PC-9 (cell line): Measurements from ENCODE around the gene ALDH9A1. TPM values are rescaled to one million over a fixed set of nuclear protein-coding genes. Genes with fewer than 3 reads are reported as not detected.

Source experiments
- BruUV-seq: library from RNA; stranded (reverse); fragments of 400-500 nt; replicated peaks from 2 replicates; lab custom pipeline; 2021; lab: Mats Ljungman, UMichigan
- CTCF ChIA-PET: fragments of 300-600 bp; sonication (Branson Sonifier 250); formaldehyde crosslinking; loops from one replicate; lab custom pipeline; 2022; ENCODE audit warnings: antibody characterized with exemption; lab: Charles Lee
- POLR2A ChIA-PET: fragments of 300-600 bp; sonication (Branson Sonifier 250); formaldehyde crosslinking; loops from one replicate; lab custom pipeline; 2022; ENCODE audit warnings: antibody characterized with exemption; ENCODE audit not compliant: unreplicated experiment; lab: Charles Lee
- DNase-seq, 2 experiments: peaks; one replicate each; pipeline versions ENCODE4 v3.0.0 to v3.0.0-alpha.2; 2015 to 2022; ENCODE audit warnings: mixed read lengths in 1 of 2
- H2AFZ ChIP-seq: fragments of 200-600 bp; sonication (generic); 2 replicates; pipeline ENCODE4 v1.8.1; 2017; ENCODE audit warnings: antibody characterized with exemption
- H3F3A ChIP-seq: fragments of 200-600 bp; sonication (generic); 2 replicates; pipeline ENCODE4 v1.8.1; 2017; ENCODE audit warnings: antibody characterized with exemption, mild to moderate bottlenecking, low read depth; ENCODE audit not compliant: insufficient read depth
- H3K27ac ChIP-seq: fragments of 200-600 bp; sonication (generic); 2 replicates; pipeline ENCODE4 v1.6.1; 2016; ENCODE audit warnings: mixed run types
- H3K27me3 ChIP-seq: fragments of 200-600 bp; sonication (generic); 2 replicates; pipeline ENCODE4 v1.6.1; 2016; ENCODE audit warnings: low read depth, mixed run types; ENCODE audit not compliant: insufficient read depth
- H3K36me3 ChIP-seq: fragments of 200-600 bp; sonication (generic); 2 replicates; pipeline ENCODE4 v1.6.1; 2016; ENCODE audit warnings: low read depth, mixed run types
- H3K4me1 ChIP-seq: fragments of 200-600 bp; sonication (generic); replicated peaks from 2 replicates; pipeline ENCODE4 v1.6.1; 2016; ENCODE audit warnings: mixed run types; ENCODE audit not compliant: insufficient read depth
- H3K4me2 ChIP-seq: fragments of 200-600 bp; sonication (generic); 2 replicates; pipeline ENCODE4 v1.6.1; 2017; ENCODE audit warnings: mixed run types
- H3K4me3 ChIP-seq: fragments of 200-600 bp; sonication (generic); 2 replicates; pipeline ENCODE4 v1.6.1; 2016; ENCODE audit warnings: mixed run types
- H3K79me2 ChIP-seq: fragments of 200-600 bp; sonication (generic); 2 replicates; pipeline ENCODE4 v1.6.1; 2017; ENCODE audit warnings: low read depth, mixed run types
- H3K9me2 ChIP-seq: fragments of 200-600 bp; sonication (generic); 2 replicates; pipeline ENCODE4 v1.8.1; 2017; ENCODE audit warnings: mild to moderate bottlenecking; ENCODE audit not compliant: insufficient read depth
- H3K9me3 ChIP-seq: fragments of 200-600 bp; sonication (generic); 2 replicates; pipeline ENCODE4 v1.8.1; 2016; ENCODE audit warnings: low read depth; ENCODE audit not compliant: insufficient read depth
- H4K20me1 ChIP-seq: fragments of 200-600 bp; sonication (generic); 2 replicates; pipeline ENCODE4 v1.8.1; 2017; ENCODE audit not compliant: insufficient read depth
- EZH2 ChIP-seq: fragments of 200-600 bp; sonication (generic); IDR thresholded peaks from 2 replicates; pipeline ENCODE4 v1.8.0; 2017; ENCODE audit warnings: antibody characterized with exemption, low read depth
- intact Hi-C: fragments of 100-400 bp; cut with micrococcal nuclease; formaldehyde crosslinking; loops from one replicate; pipeline ENCODE4 v1.10.0; 2022; ENCODE audit not compliant: unreplicated experiment
- total RNA-seq: library from RNA; stranded (reverse); gene quantifications from 2 replicates; pipeline ENCODE4 v1.2.3, GENCODE V29; 2021
- TF ChIP-seq, protein P1 (sequence below): fragments of 200-600 bp; sonication (generic); conservative IDR thresholded peaks from 2 replicates; pipeline ENCODE4 v1.6.1; 2017; ENCODE audit warnings: mixed run types, antibody characterized with exemption, mild to moderate bottlenecking, moderate library complexity

Gene ALDH9A1
- total RNA-seq, 1 experiment from 2014 or later, result 42.5 TPM

DNA sequence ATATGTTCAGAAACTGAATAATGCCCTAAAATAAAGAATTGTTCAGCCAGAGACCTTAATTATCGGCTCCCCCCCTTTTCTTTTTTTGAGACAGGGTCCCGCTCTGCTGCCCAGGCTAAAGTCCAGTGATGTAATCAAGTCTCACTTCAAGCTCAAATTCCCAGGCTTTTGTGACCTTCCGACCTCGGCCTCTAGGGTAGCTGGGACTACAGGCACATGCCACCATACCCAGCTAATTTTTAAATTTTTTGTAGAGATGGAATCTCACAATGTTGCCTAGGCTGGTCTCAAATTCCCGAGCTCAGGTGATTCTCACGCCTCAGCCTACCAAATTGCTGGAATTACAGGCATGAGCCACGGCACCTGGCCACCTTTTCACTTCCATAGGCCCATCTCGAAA is 43.8 kb upstream of the ALDH9A1 start:
- Histone ChIP-seq H3K27me3 (no peaks in the 10 kb centered on the region), H3K27ac (no peak overlapping the region), H3K4me2 (no peak overlapping the region), H3K36me3 (peaks cover 21% of the 10 kb centered on the region; the same call in 1 of the 2 replicates), H3K4me1 (no peaks in the 10 kb centered on the region), H3K9me2 (no peaks in the 10 kb centered on the region), H3K9me3 (no peaks in the 10 kb centered on the region), H3K4me3 (no peak overlapping the region), H2AFZ (no peak overlapping the region), H4K20me1 (no peaks in the 10 kb centered on the region; the same call in 1 of the 2 replicates), H3F3A (no peaks in the 10 kb centered on the region), H3K79me2 (no peaks in the 10 kb centered on the region)
- intact Hi-C loops, result no loop called here
- ChIA-PET POLR2A (no interaction called here), CTCF (no interaction called here)
- DNase-seq, result no peak
- TF ChIP-seq, protein P1, sequence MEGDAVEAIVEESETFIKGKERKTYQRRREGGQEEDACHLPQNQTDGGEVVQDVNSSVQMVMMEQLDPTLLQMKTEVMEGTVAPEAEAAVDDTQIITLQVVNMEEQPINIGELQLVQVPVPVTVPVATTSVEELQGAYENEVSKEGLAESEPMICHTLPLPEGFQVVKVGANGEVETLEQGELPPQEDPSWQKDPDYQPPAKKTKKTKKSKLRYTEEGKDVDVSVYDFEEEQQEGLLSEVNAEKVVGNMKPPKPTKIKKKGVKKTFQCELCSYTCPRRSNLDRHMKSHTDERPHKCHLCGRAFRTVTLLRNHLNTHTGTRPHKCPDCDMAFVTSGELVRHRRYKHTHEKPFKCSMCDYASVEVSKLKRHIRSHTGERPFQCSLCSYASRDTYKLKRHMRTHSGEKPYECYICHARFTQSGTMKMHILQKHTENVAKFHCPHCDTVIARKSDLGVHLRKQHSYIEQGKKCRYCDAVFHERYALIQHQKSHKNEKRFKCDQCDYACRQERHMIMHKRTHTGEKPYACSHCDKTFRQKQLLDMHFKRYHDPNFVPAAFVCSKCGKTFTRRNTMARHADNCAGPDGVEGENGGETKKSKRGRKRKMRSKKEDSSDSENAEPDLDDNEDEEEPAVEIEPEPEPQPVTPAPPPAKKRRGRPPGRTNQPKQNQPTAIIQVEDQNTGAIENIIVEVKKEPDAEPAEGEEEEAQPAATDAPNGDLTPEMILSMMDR, result no peak
- no peak for TF ChIP-seq EZH2
- no TSS peak for BruUV-seq

DNA sequence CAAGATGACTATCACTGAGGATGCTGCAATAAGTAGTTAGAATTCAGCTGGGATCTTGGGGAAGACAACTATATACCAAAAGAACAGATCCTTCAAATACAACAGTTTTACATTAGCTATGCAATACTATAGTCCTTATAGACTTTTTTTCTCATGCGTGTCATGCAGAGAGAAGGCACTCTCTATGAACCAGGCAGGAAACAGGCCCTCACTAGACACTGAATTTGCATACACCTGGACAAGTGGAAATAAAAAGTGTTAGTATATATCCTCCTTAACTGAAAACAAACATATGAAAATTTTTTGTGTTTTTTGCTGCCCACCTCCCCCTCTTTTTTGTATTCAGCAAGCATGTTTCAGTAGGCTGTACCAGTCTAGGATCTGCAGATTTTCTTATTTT is 40.4 kb upstream of the ALDH9A1 start:
- H3K4me3 ChIP-seq, result no peak overlapping the region

DNA sequence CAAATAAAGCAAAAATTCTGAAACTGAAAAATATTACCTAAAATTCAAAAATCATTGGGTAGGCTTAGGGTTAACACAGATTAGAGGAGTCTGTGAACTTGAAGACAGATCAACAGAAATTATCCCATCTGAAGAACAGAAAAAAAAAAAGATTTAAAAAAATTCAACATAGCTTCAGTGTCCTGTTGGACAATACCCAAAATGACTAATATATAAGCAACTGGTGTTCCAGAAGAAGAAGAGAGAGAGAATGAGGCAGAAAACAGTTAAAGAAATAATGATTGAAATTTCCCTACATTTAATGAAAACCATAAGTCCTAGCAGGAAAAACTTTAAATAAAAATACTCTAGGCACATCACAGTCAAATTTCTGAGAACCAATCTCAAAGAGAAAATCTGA is 38.8 kb upstream of the ALDH9A1 start:
- BruUV-seq, result no TSS peak
- peaks cover 4% of the 10 kb centered on the region; the same call in 1 of the 2 replicates for H4K20me1 ChIP-seq
- ChIA-PET CTCF (interaction anchor here (0.6 kb wide), 1 partner anchor 894 kb away, joined by 3 read pairs; no protein-coding TSS in a partner anchor), POLR2A (no interaction called here)
- no peaks in the 10 kb centered on the region for H3F3A ChIP-seq
- H3K79me2 ChIP-seq, result no peaks in the 10 kb centered on the region
- H3K36me3 ChIP-seq, result 0 out of 2 replicates have a peak, but pooled peaks cover 10% of the 10 kb centered on the region
- intact Hi-C loops, result no loop called here
- H2AFZ ChIP-seq, result no peak overlapping the region
- no peak for TF ChIP-seq EZH2
- TF ChIP-seq, protein P1, result no peak
- H3K4me1 ChIP-seq, result no peaks in the 10 kb centered on the region
- H3K27me3 ChIP-seq, result no peaks in the 10 kb centered on the region
- H3K4me2 ChIP-seq, result no peak overlapping the region
- H3K9me3 ChIP-seq, result no peaks in the 10 kb centered on the region
- H3K4me3 ChIP-seq, result no peak overlapping the region
- no peak overlapping the region for H3K27ac ChIP-seq
- no peak for DNase-seq
- H3K9me2 ChIP-seq, result no peaks in the 10 kb centered on the region

More for the DNA sequence above, 40.4 kb upstream of the ALDH9A1 start:
- Histone ChIP-seq H3K9me2 (no peaks in the 10 kb centered on the region), H3K79me2 (no peaks in the 10 kb centered on the region), H3K9me3 (no peaks in the 10 kb centered on the region), H4K20me1 (peaks cover 4% of the 10 kb centered on the region; the same call in 1 of the 2 replicates), H3K27me3 (no peaks in the 10 kb centered on the region), H3K27ac (no peak overlapping the region), H3K4me2 (no peak overlapping the region), H3K36me3 (peaks cover 21% of the 10 kb centered on the region; the same call in 1 of the 2 replicates), H3K4me1 (no peaks in the 10 kb centered on the region), H2AFZ (no peak overlapping the region), H3F3A (no peaks in the 10 kb centered on the region)
- no TSS peak for BruUV-seq
- TF ChIP-seq, protein P1, result no peak
- TF ChIP-seq EZH2, result no peak
- CTCF ChIA-PET, result no interaction called here
- DNase-seq, result no peak
- intact Hi-C loops, result no loop called here
- POLR2A ChIA-PET, result no interaction called here
